ENCODE measurements around the gene LBX2. TPM values are rescaled to one million over a fixed set of nuclear protein-coding genes. Genes with fewer than 3 reads are reported as not detected.

The LBX2 gene
- total and polyA plus RNA-seq, 9 of the 15 experiments (the other 6 are each of a cell fraction or from before 2014, with no cell fraction given) = 0.39 to 6.2 (median 1.8) TPM; not detected in 1

GRCh38 chr2:74540291-74540690 is 40.9 kb upstream of the LBX2 start (continued):
- TF ChIP-seq SIX5 (IDR thresholded peaks at IDR 0.05; ENCODE audit: borderline replicate concordance in 1 of 2, insufficient read depth in 1 of 2, low read depth in 1 of 2, low read length in 2 of 2) (no peak), POLR3G (IDR thresholded peaks at IDR 0.05; ENCODE audit: extremely low read depth, insufficient read length, insufficient replicate concordance) (no peak), MCM5 (IDR thresholded peaks at IDR 0.05; ENCODE audit: low read depth) (no peak), MECOM (CRISPR knock-in tag; IDR thresholded peaks at IDR 0.05) (no peak)

GRCh38 chr2:74538881-74539339 is 39.5 kb upstream of the LBX2 start:
- in situ Hi-C loops (cut with MboI) (no loop called here), intact Hi-C loops (cut with micrococcal nuclease) (no loop called here)
- H3K9me1 ChIP-seq (ENCODE audit: control insufficient read depth, insufficient read depth, low read length) = no peaks in the 10 kb centered on the region
- peaks cover 5 to 23% of the 10 kb centered on the region in 2 experiments; a peak in 4 of 5 replicates for H3K4me1 ChIP-seq (replicated peaks in 1 of 2; ENCODE audit: control insufficient read depth in 2 of 2, insufficient read depth in 2 of 2, low read length in 2 of 2)
- POLR2A ChIA-PET = interaction anchor here (1.0 to 4.3 kb wide), 2 partner anchors 9 to 35 kb away, joined by 3 to 25 read pairs; partner anchors contain the start of genes AUP1 and HTRA2
- 29% methylated on average over 6 of the region's 7 CpGs for WGBS (ENCODE audit: insufficient coverage, low coverage, missing lambda C conversion rate)
- H3K4me2 ChIP-seq (ENCODE audit: insufficient read depth, low read length) = no peak overlapping the region
- H3K36me3 ChIP-seq (ENCODE audit: control insufficient read depth, insufficient read depth, low read length) = no peaks in the 10 kb centered on the region
- DNase-seq (ENCODE audit: extremely low read depth in 1 of 4, low spot score in 3 of 4) (no peak), ATAC-seq (no peak), FAIRE-seq (no peak)
- no peak for TF ChIP-seq LCOR (CRISPR knock-in tag; IDR thresholded peaks at IDR 0.05)
- peak; percentile 88 for TF ChIP-seq CEBPB (tag; IDR thresholded peaks at IDR 0.05)
- TF ChIP-seq HMG20B (CRISPR knock-in tag; IDR thresholded peaks at IDR 0.05) = no peak
- no peak for TF ChIP-seq TBP (optimal IDR thresholded peaks at IDR 0.05; ENCODE audit: low read depth, low read length)
- no peak for TF ChIP-seq CEBPG (CRISPR knock-in tag; IDR thresholded peaks at IDR 0.05)
- peak; percentile 12 to 37; a peak in 1 of 4 replicates for TF ChIP-seq CEBPG (tag; conservative IDR thresholded peaks at IDR 0.05 in 1 of 2, IDR thresholded peaks at IDR 0.05 in 1 of 2)
- H3K27ac ChIP-seq (ENCODE audit: extremely low read depth, low read depth, low read length) = no peak overlapping the region
- no peak overlapping the region for H2AFZ ChIP-seq (ENCODE audit: low read depth, low read length)
- BruUV-seq (replicated peaks) = no TSS peak
- CTCF ChIA-PET (ENCODE audit: low intra/inter-chr PET ratio) = no interaction called here
- H3K9me3 ChIP-seq (replicated peaks; ENCODE audit: control insufficient read depth, insufficient read depth, low read depth, low read length) = no peaks in the 10 kb centered on the region
- no peaks in the 10 kb centered on the region for H3K27me3 ChIP-seq (ENCODE audit: control insufficient read depth in 2 of 2, insufficient read depth in 2 of 2, low read length in 2 of 2)
- H3K9ac ChIP-seq (ENCODE audit: insufficient read depth in 1 of 2, low read depth in 2 of 2, low read length in 2 of 2) = peak overlapping the region in 1 of 2 experiments; percentile 12; a peak in 1 of 4 replicates
- no peak overlapping the region for H3K4me3 ChIP-seq
- H3K79me2 ChIP-seq (ENCODE audit: control insufficient read depth, insufficient read depth, low read length) = no peaks in the 10 kb centered on the region
- no peaks in the 10 kb centered on the region for H4K20me1 ChIP-seq (replicated peaks; ENCODE audit: control insufficient read depth, insufficient read depth, low read length)

Measured in K562 (cell line).